C1 segment of cervical spinal cord (tissue), 14 donors: ENCODE data around the gene FAM111A.

Source experiments
- DNase-seq, 14 donors: peaks; one replicate each; lab custom pipeline; 2025; lab: John Stamatoyannopoulos, UW

The FAM111A gene

DNA sequence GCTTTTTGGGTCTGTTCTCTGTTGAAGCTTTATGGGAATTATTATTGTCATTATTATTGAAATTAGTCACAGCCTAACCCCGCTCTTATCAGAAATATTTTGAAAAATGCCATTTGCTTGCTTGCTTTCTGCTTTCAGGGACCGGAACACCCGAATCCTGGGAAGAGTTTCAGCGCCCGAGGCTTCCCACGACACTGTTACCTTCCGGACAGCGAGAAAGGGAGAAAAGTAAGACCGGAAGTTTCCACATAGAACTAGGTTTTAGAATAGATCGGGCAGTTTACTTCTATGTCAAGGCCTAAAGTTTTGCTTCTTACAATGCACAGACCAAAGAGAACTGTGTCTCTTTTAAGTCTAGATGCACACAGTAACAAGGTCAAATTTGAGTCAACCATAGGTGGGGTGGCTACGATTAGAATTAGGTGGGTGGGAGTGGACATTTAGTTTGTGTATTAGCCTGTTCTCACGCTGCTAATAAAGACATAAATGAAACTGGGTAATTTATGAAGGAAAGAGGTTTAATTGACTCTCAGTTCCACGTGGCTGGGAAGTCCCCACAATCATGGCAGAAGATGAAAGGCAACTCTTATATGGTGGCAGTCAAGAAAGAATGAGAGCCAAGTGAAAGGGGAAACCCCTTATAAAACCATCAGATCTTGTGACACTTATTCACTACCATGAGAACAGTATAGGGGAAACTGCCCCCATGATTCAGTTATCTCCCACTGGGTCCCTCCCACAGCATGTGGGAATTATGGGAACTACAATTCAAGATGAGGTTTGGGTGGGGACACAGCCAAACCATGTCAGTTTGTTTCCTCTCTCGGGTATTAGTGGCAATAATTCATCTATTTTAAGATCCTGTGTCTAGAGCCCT is 57.1 kb downstream of the FAM111A start:
- no peak for DNase-seq

- no peak for DNase-seq
Observed at GRCh38 chr11:59200423-59200746, 57.7 kb downstream of the FAM111A start.

DNA sequence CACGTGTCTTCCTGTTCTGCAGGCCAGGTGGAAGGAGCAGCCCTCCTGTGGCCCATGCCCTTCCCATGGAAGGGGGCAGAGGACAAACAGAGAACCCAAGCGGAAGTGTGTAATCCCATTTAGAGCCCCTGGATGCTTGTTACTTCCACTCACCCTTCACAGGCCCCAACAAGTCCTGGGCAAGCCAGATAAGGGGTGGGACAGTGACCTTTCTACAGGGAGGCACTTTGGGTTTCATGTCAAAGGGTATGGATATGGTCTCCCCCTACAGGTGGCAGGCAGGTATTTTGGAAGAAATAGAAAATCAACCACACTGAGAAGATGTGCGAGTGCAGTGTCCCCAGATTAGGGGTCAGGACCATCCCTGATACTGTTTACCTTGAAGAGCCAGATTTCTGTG is 58.7 kb downstream of the FAM111A start:
- no peak for DNase-seq
